Astrocyte of the spinal cord (primary cell): ENCODE results near the gene AHDC1.
"Not testable (repeated sequence)": the region's sequence is repeated elsewhere in the genome, so short reads cannot be mapped to it uniquely, and the experiment has no call there.

Experiments used
- DNase-seq: peaks from one replicate; pipeline ENCODE4 v3.0.0; 2011; ENCODE audit warnings: low read depth, low spot score
- H3K4me3 ChIP-seq: 2 replicates; pipeline ENCODE4 v1.5.1; 2011; ENCODE audit warnings: low read depth, mild to moderate bottlenecking, low read length, moderate library complexity
- CTCF ChIP-seq: IDR thresholded peaks from 2 replicates; pipeline ENCODE4 v1.5.1; 2012; ENCODE audit warnings: low read depth, mild to moderate bottlenecking, low read length, inconsistent platforms
- in situ Hi-C: cut with HindIII; loops from 2 replicates; pipeline ENCODE4 v1.10.0; 2017; ENCODE audit warnings: low sequenced_read_pairs

The AHDC1 gene

GRCh38 chr1:27557596-27558340, 46.2 kb downstream of the AHDC1 start:
- no peak overlapping the region for H3K4me3 ChIP-seq
- in situ Hi-C loops, result no loop called here
- no peak for TF ChIP-seq CTCF
- no peak for DNase-seq

- peak; percentile 93 for TF ChIP-seq CTCF
- in situ Hi-C loops, result no loop called here
- H3K4me3 ChIP-seq, result no peak overlapping the region
- peak; percentile 97 for DNase-seq
Measured at GRCh38 chr1:27556781-27557595, 47.0 kb downstream of the AHDC1 start.

- in situ Hi-C loops, result no loop called here
- no peak overlapping the region for H3K4me3 ChIP-seq
- DNase-seq, result no peak
- TF ChIP-seq CTCF, result no peak
Measured at GRCh38 chr1:27556435-27556780, 47.5 kb downstream of the AHDC1 start.

- peak; percentile 30 for DNase-seq
- no peak for TF ChIP-seq CTCF
- in situ Hi-C loops, result no loop called here
- no peak overlapping the region for H3K4me3 ChIP-seq
Measured at GRCh38 chr1:27555700-27556424, 48.1 kb downstream of the AHDC1 start.

GRCh38 chr1:27554759-27555699, 48.9 kb downstream of the AHDC1 start:
- in situ Hi-C loops, result no loop called here
- DNase-seq, result no peak
- no peak for TF ChIP-seq CTCF
- no peak overlapping the region for H3K4me3 ChIP-seq

GRCh38 chr1:27554293-27554692, 49.7 kb downstream of the AHDC1 start:
- no peak for TF ChIP-seq CTCF
- in situ Hi-C loops, result no loop called here
- no peak for DNase-seq
- H3K4me3 ChIP-seq, result no peak overlapping the region

GRCh38 chr1:27553823-27554222, 50.1 kb downstream of the AHDC1 start:
- in situ Hi-C loops, DNase-seq, H3K4me3 ChIP-seq: not testable (repeated sequence)
